Measurements from ENCODE around the gene C20orf96.
A peak's percentile ranks its signal among the peaks of the same experiment; 100 is the strongest.
"Not testable (repeated sequence)": the region's sequence is repeated elsewhere in the genome, so short reads cannot be mapped to it uniquely, and the experiment has no call there.

Gene C20orf96, protein sequence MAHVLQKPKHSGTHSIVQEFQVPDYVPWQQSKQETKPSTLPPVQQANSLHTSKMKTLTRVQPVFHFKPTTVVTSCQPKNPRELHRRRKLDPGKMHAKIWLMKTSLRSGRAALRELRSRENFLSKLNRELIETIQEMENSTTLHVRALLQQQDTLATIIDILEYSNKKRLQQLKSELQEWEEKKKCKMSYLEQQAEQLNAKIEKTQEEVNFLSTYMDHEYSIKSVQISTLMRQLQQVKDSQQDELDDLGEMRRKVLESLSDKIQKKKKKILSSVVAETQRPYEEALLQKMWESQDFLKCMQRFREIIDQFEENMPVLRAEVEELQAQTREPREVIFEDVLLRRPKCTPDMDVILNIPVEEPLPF

GRCh38 chr20:290084-290831 is at the start of gene C20orf96:
Gene C20orf96, minus strand, starts transcription at chr20:290750. Its CDS starts 140 bp downstream, at chr20:290610.
- DNase-seq, result peak; percentile 60 to 70 (median 65)

- DNase-seq, result not testable (repeated sequence)
These were observed 45.5 kb upstream of the C20orf96 start for GRCh38 chr20:336040-336439.

GRCh38 chr20:334578-334977 is 44.0 kb upstream of the C20orf96 start:
- DNase-seq, result no peak

DNA sequence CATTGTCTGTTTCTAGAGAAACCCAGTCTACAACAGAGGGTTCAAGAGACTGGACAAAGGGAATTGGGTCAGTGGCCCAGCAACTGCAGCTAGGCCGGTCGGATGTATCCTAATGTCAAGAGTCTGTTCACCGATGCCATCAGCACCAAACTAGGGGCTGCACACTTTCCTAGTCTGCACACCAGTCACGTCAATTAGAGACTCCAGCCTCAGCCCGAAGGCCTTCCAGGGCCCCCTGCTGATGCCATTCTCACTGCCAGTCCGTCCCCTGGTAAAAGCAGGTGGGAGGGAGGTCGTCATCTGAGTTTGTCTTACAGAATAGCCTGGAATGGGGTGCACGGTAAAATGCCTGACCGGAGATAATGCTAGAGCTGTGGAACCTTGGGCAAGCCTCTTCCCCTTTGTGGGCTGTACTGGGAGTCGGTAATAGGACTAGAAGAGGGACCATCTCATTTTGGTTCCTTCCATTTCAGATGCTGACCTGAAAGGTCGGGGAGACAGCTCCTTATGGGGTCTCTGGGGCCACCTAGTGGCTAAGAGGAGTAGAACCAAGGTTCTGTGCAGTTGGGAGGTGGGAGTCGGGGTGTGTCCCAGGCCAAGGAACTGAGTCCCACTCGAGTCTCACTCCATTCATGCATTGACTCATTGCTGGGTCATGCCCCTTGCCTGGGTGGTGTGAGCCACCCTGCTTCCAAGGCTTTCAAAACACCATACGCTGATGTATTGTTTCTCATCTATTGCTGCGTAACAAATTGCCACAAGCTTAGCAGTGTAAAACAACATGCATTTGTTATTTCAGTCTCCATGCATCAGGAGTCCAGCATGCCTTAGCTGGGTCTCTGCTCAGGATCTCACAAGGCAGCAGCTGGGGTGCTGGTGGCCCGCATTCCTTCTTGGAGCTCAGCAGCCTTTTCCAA is 39.9 kb upstream of the C20orf96 start:
- peak; percentile 11 to 27 (median 14) for DNase-seq

DNA sequence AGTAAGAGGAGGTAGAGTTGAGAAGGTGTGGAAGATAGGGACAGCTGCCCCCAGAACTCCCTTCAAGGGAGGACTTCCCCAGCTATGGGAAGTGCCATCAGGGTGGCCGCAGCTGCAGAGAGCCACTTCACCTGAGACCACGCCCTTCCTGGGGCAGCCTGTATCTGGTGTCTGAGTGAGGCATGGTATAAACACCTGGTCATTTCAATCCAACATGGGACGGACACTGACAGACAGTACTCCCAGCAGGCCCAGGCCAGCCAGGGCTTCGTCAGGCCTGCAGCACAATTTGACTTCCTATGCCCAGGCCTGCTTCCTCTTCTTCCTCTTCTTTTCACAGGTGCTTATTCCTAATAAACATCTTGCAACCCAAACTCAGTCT is 39.3 kb upstream of the C20orf96 start:
- DNase-seq, result no peak

DNA sequence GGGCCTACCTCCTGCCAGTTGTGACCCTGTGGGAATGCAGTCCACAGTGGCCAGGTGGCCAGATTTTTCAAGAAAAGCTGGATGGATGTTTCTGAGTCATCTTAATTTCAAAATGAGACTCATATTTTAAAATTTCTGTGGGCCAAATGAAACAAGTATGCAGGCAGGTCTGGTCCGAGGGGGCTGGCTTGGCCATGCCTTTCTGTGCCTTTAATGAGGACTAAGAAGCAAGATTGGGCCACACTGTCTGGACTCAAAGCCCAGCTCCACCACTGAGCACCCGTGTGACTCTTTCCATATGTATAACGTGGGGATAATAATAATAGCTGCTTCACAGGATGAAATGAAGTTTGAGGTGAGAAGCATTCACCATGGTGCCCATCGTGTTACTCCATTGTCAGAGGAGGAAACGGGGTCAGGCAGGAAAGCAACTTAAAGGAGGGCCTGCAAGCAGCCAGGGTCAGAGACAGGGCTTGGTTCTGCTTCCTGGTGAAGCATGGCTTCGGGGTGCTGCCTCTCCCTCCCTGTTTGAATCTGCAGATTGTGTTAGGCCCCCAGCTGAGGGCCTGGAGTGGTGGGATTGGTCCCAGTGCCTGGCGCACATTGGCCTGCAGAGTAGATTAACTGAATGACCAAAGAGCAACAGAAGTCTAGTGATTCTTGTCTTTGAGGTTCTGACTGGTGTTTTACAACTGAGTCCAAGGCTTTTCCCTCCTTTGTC is 38.6 kb upstream of the C20orf96 start:
- no peak for DNase-seq

DNA sequence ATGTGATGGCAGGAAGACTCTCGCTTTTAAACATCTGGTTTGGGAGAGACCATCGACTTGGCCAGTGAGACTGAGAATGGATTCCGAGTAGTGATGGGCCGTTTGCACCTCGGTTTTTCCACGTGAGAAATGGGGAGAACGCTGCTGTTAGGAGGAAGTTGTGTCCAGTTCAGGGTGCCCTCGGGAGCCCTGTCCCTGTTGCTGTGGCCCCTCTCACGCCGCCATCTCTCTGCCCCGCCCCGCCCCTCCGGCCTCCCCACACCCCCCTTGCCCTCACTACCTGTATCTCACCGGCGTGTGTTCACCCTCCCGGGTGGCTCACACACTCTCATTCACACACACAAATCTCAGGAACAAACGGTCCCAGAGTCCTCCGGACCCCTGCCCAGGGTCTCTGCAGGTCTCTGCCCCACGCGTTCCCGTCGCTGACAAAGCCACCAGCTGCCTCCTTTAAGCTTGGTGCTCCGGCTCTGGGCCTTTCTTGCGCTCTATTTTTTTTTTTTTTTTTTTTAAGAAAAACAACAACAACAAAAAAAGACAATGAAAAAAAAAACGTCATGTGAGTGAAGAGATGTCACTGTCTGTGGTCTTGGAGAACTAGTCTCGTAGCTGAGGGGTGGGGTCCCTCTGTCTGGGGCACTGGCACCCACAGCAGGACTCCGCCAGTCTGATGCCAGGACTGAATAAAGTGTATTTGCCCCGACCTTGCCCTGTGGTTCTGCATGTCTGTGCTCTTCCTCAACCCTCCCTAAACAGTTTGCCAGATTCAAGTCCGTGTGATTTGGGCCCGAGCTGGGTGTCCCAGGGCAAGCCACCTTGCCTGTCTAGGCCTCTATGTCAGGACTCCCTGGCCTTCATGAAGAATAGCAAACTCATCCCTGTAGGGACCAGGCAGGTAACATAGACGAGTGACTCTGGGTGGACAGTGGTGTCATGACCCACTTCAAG is 37.8 kb upstream of the C20orf96 start:
- DNase-seq, result no peak

DNA sequence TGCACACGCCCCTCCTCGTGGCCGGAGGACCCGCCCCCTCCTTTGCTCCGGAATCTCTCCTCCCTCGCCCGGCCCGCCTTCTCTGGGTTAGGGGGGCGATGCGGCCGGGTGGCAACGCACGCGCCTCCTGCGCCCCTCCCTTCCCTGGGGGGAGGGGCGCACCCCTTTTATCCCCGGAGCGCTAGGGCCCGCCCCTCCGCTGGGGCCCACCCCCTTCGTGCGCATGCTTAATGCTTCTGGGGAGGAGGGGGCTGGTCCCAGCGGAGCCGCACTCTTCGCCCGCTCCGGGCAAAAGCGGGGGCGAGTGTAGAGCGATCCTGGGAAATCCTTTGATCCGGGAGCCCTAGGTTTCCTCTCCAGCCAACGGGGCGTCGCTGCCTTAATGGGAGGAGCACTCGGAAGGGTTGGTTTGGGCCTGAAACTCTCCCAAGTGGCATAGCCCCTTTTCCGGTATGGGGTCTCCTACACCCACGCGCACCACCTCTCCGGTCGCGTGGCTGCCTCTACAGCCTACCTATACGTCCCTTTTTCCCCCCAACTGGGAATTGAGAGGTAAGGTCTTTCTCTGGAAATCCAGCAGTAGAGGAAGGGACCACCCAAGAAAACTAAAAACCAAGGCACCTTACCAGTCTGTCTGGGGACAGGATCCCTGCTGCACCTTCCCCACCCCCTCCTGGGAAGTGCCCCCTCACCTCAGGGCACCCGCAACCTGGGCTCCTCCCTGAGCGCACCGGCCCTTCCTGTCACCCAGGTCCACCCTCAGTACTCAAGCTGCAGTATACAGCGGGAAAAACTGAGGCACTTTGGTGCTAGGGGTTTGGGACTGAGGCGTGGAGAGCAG is 36.9 kb upstream of the C20orf96 start:
- peak in 3 of 4 experiments; percentile 29 to 49 (median 37) for DNase-seq

DNA sequence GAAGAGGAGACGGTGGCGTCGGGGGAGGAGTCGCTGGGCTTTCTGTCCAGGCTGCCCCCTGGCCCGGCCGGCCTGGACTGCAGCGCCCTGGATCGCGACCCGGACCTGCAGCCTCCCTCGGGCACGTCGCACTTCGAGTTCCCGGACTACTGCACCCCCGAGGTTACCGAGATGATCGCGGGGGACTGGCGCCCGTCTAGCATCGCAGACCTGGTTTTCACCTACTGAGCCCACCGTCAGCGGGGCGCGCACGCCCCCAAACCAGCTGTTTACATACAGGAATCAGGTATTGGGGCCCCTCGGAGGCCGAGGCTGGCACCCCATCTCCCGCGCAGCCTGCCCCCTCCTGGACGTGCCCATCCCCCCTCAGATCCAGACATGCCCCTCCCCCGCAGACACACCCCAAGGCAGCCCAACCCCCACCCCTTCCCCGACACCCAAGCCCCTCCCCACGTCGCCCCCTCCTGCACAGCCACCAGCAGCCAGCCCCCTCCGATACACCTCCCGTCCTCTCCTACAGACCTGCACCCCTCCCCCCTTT is 36.2 kb upstream of the C20orf96 start:
- DNase-seq, result no peak

- DNase-seq, result peak in 3 of 4 experiments; percentile 12 to 23 (median 15)
These were observed 35.5 kb upstream of the C20orf96 start for GRCh38 chr20:325889-326644.

DNA sequence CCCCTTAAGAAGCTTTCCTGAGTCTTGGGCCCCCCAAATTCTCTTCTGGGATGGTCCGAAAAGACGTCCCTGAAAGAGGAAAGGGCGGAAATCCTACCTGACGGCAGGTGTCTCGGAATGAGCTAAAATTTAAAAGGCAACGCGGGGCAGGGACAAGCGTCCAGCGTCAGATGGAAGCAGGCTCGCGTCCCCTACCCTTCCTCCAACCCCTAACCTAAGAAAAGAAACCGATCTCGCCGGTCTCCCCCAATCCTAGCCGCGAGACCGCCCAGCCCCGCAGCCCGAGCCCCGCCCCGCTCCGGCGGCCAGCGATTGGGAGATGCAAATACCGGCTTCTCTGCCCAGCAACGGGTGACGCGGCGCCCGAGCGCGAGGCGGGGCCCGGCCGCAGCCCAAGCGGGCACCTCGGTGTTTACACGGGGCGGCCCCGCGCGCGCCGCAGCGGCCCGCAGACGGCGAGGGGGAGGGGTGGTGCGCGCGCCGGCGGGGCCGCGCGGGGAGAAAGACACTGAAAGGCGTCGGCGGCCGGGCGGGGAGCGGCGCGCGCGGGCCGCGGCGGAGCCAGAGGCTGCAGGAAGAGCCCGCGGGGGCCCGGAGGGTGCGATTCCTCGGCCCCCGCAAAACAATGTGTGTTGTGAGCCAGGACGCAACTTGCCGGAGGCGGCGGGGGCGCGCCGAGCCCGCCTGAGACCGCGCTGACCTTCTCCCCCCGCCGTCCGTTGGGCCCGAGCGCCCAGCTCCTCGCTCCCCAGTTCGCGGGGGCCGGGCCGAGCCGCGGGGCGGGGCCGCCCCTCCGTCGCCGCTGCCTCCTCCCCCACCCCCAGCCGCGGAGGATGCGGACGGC is 34.7 kb upstream of the C20orf96 start, which contains the start of gene SOX12:
Gene SOX12 (plus strand): TSS at position 508 of the 844 bp plus-strand sequence. CDS start 373 bp downstream, outside the sequence.
- DNase-seq, result peak; percentile 94 to 96 (median 95)

- peak; percentile 79 to 83 (median 80) for DNase-seq
These were observed 33.9 kb upstream of the C20orf96 start for GRCh38 chr20:324177-325044.

GRCh38 chr20:316316-317068 is 25.9 kb upstream of the C20orf96 start:
- no peak for DNase-seq

GRCh38 chr20:313948-314347 is 23.4 kb upstream of the C20orf96 start:
- DNase-seq, result no peak

GRCh38 chr20:313402-313801 is 22.9 kb upstream of the C20orf96 start:
- DNase-seq, result no peak

DNA sequence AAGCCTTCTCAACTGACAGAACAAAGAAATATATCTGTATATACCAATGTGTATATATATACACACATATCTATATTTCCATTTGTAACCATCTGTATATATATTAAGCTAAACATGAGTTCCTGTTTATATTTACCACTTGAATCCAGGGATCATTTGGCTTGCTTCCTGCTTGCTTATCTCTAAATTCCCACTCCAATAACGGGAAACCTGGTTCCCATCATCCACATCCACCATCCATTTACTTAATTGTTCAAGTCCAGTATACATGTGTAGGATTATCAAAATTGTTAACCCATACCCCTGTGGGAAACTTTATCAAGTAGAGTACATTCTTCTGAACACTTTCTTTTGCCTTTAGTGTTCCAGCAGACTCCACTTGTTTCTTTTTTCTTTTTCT is 22.3 kb upstream of the C20orf96 start:
- no peak for DNase-seq

Measured in activated CD4-positive, CD25-positive, alpha-beta regulatory T cell (primary cell).